ENCODE measurements around the gene PLEKHG1. TPM values are rescaled to one million over a fixed set of nuclear protein-coding genes. Genes with fewer than 3 reads are reported as not detected.

The PLEKHG1 gene
- total and polyA plus RNA-seq, 12 donors: 2.1 to 14.5 (median 7.6) TPM

GRCh38 chr6:150580489-150580888 lies 19.2 kb upstream of the PLEKHG1 start:
- WGBS, 4 donors: 77 to 92% (median 89%) methylated on average over 1 to 2 of the region's 2 CpGs
- TF ChIP-seq CTCF (IDR thresholded peaks at IDR 0.05): no peak
- TF ChIP-seq POLR2A (IDR thresholded peaks at IDR 0.05): no peak
- DNase-seq: no peak

GRCh38 chr6:150584065-150584464 lies 15.6 kb upstream of the PLEKHG1 start:
- WGBS, 4 donors: 83 to 89% (median 88%) methylated on average over 5 of the region's 5 CpGs
- TF ChIP-seq CTCF (IDR thresholded peaks at IDR 0.05): no peak
- TF ChIP-seq POLR2A (IDR thresholded peaks at IDR 0.05): no peak
- intact Hi-C loops (cut with DNase I): no loop called here
- Histone ChIP-seq H3K36me3 (replicated peaks in 1 of 2) (no peaks in the 10 kb centered on the region), H3K4me3 (no peak overlapping the region), H3K27ac (no peak overlapping the region), H3K4me1 (replicated peaks in 1 of 2) (no peaks in the 10 kb centered on the region), H3K27me3 (no peaks in the 10 kb centered on the region), H3K9me3 (replicated peaks in 1 of 3) (no peaks in the 10 kb centered on the region)
- no peak for DNase-seq

More at GRCh38 chr6:150580489-150580888, 19.2 kb upstream of the PLEKHG1 start:
- Histone ChIP-seq H3K27ac (no peak overlapping the region), H3K4me1 (replicated peaks in 1 of 2) (no peaks in the 10 kb centered on the region), H3K4me3 (no peak overlapping the region), H3K27me3 (no peaks in the 10 kb centered on the region), H3K9me3 (replicated peaks in 1 of 3) (no peaks in the 10 kb centered on the region), H3K36me3 (replicated peaks in 1 of 2) (no peaks in the 10 kb centered on the region)
- intact Hi-C loops (cut with DNase I): no loop called here

GRCh38 chr6:150584596-150584995 lies 15.1 kb upstream of the PLEKHG1 start:
- H3K4me1 ChIP-seq (replicated peaks in 1 of 2): no peaks in the 10 kb centered on the region
- no peak overlapping the region for H3K4me3 ChIP-seq
- no peaks in the 10 kb centered on the region for H3K9me3 ChIP-seq (replicated peaks in 1 of 3)
- DNase-seq: no peak
- no peak overlapping the region for H3K27ac ChIP-seq
- TF ChIP-seq POLR2A (IDR thresholded peaks at IDR 0.05) (no peak), CTCF (IDR thresholded peaks at IDR 0.05) (no peak)
- 86 to 100% (median 92%) methylated on average over 1 of the region's 1 CpG for WGBS, 4 donors
- no peaks in the 10 kb centered on the region for H3K36me3 ChIP-seq (replicated peaks in 1 of 2)
- intact Hi-C loops (cut with DNase I): no loop called here
- H3K27me3 ChIP-seq: no peaks in the 10 kb centered on the region

GRCh38 chr6:150586850-150587359 lies 12.8 kb upstream of the PLEKHG1 start:
- TF ChIP-seq POLR2A (IDR thresholded peaks at IDR 0.05) (no peak), CTCF (IDR thresholded peaks at IDR 0.05) (no peak)
- no peak for DNase-seq
- H3K4me3 ChIP-seq: no peak overlapping the region
- no peaks in the 10 kb centered on the region for H3K4me1 ChIP-seq (replicated peaks in 1 of 2)
- 81 to 87% (median 82%) methylated on average over 12 of the region's 12 CpGs for WGBS, 4 donors
- no peaks in the 10 kb centered on the region for H3K27me3 ChIP-seq
- no peaks in the 10 kb centered on the region for H3K9me3 ChIP-seq (replicated peaks in 1 of 3)
- no peaks in the 10 kb centered on the region for H3K36me3 ChIP-seq (replicated peaks in 1 of 2)
- intact Hi-C loops (cut with DNase I): no loop called here
- no peak overlapping the region for H3K27ac ChIP-seq
